Measurements from ENCODE around the gene POC1A. TPM values are rescaled to one million over a fixed set of nuclear protein-coding genes. Genes with fewer than 3 reads are reported as not detected.

Gene POC1A
- polyA plus RNA-seq, 1 donor (not counting 4 experiments of a cell fraction or from before 2014, with no cell fraction given): 11.5 TPM

- peak overlapping the region; percentile 8 for H3K27ac ChIP-seq (ENCODE audit: control insufficient read depth, insufficient read depth, low read length)
- H2AFZ ChIP-seq (ENCODE audit: control insufficient read depth, low read length): no peak overlapping the region
- peaks cover 33% of the 10 kb centered on the region for H3K4me1 ChIP-seq (ENCODE audit: control insufficient read depth, extremely low read depth, insufficient read depth, low read length)
- H3K27me3 ChIP-seq (ENCODE audit: control insufficient read depth, extremely low read depth, insufficient read depth, low read length): no peaks in the 10 kb centered on the region
- TF ChIP-seq, protein P1, sequence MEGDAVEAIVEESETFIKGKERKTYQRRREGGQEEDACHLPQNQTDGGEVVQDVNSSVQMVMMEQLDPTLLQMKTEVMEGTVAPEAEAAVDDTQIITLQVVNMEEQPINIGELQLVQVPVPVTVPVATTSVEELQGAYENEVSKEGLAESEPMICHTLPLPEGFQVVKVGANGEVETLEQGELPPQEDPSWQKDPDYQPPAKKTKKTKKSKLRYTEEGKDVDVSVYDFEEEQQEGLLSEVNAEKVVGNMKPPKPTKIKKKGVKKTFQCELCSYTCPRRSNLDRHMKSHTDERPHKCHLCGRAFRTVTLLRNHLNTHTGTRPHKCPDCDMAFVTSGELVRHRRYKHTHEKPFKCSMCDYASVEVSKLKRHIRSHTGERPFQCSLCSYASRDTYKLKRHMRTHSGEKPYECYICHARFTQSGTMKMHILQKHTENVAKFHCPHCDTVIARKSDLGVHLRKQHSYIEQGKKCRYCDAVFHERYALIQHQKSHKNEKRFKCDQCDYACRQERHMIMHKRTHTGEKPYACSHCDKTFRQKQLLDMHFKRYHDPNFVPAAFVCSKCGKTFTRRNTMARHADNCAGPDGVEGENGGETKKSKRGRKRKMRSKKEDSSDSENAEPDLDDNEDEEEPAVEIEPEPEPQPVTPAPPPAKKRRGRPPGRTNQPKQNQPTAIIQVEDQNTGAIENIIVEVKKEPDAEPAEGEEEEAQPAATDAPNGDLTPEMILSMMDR (optimal IDR thresholded peaks at IDR 0.05 in 1 of 3, IDR thresholded peaks at IDR 0.05 in 1 of 3, conservative IDR thresholded peaks at IDR 0.05 in 1 of 3; ENCODE audit: extremely low read depth in 1 of 3, insufficient read depth in 2 of 3, low read length in 3 of 3): no peak
- TF ChIP-seq EZH2 (IDR thresholded peaks at IDR 0.05; ENCODE audit: low read length): no peak
- H3K4me3 ChIP-seq (ENCODE audit: control insufficient read depth in 2 of 3, extremely low read depth in 1 of 3, insufficient read depth in 2 of 3, low read depth in 1 of 3, low read length in 3 of 3): no peak overlapping the region
- no peaks in the 10 kb centered on the region for H4K20me1 ChIP-seq (ENCODE audit: control insufficient read depth, extremely low read depth, insufficient read depth, low read length)
- H3K9me3 ChIP-seq (ENCODE audit: control insufficient read depth, low read depth, low read length): no peaks in the 10 kb centered on the region
- H3K36me3 ChIP-seq (ENCODE audit: control insufficient read depth in 2 of 2, extremely low read depth in 1 of 2, insufficient read depth in 2 of 2, low read length in 2 of 2): peaks cover 0 to 18% of the 10 kb centered on the region in 2 experiments
- FAIRE-seq (no peak), DNase-seq (ENCODE audit: low read depth, low spot score) (no peak)
- dilution Hi-C loops (cut with MboI; ENCODE audit: extremely low pct_ligation_motif_present, low sequenced_read_pairs): no loop called here
- H3K9ac ChIP-seq (ENCODE audit: control insufficient read depth, extremely low read depth, insufficient read depth, low read length): no peak overlapping the region
- H3K79me2 ChIP-seq (ENCODE audit: control insufficient read depth, insufficient read depth, low read length): no peaks in the 10 kb centered on the region
- peaks cover 5% of the 10 kb centered on the region for H3K9me1 ChIP-seq (ENCODE audit: control insufficient read depth, extremely low read depth, insufficient read depth, low read length)
- no peak overlapping the region for H3K4me2 ChIP-seq (ENCODE audit: control insufficient read depth, extremely low read depth, insufficient read depth, low read depth, low read length)
These were observed 32.8 kb downstream of the POC1A start for GRCh38 chr3:52121464-52121805.

DNA sequence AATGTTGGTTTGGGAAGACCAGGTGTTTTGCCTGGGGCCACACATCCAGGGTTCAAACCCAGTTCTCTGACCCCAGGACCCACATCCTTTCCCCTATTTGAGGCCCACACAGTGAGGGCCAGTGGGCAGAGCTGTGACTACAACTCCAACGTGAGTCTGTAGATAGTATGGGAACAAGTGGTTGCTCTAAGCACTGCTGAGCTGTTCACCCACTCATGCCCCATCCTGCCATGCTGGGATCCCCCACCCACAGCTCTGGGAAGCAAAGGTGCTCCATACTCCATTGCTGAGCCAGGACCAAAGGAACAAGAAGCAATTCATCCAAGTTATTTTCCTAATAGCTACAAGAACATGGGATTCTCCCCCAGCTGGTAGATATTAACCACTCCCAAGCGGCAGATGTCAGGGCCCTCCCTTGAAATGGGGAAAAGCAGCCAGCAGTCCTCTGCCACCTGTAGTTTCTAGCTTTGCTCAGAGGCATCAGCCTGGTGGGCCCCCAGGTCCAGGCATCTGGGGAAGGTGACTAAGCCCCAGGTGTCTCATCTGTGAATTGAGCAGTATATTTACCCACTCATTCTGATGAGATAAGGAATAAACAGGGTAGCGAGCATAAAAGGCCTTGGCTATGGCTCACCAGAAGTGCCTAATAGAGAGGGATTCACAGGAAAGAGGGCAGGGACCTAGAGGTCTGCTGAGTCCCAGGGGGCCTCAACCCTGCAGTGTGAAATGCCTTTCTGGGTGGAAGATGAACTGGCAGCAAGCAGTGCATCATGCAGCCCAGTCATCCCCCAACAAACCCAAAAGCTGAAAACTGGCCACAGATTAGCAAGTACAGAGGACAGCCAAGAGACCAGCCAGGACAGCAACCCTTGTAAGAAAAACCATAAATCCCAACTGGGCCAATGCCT is 33.4 kb downstream of the POC1A start:
- TF ChIP-seq, protein P1 (optimal IDR thresholded peaks at IDR 0.05 in 1 of 3, IDR thresholded peaks at IDR 0.05 in 1 of 3, conservative IDR thresholded peaks at IDR 0.05 in 1 of 3; ENCODE audit: extremely low read depth in 1 of 3, insufficient read depth in 2 of 3, low read length in 3 of 3): no peak
- TF ChIP-seq EZH2 (IDR thresholded peaks at IDR 0.05; ENCODE audit: low read length): no peak
- H3K27me3 ChIP-seq (ENCODE audit: control insufficient read depth, extremely low read depth, insufficient read depth, low read length): no peaks in the 10 kb centered on the region
- H2AFZ ChIP-seq (ENCODE audit: control insufficient read depth, low read length): no peak overlapping the region
- peak overlapping the region; percentile 8 for H3K27ac ChIP-seq (ENCODE audit: control insufficient read depth, insufficient read depth, low read length)
- H3K79me2 ChIP-seq (ENCODE audit: control insufficient read depth, insufficient read depth, low read length): no peaks in the 10 kb centered on the region
- no peak overlapping the region for H3K4me3 ChIP-seq (ENCODE audit: control insufficient read depth in 2 of 3, extremely low read depth in 1 of 3, insufficient read depth in 2 of 3, low read depth in 1 of 3, low read length in 3 of 3)
- peaks cover 5% of the 10 kb centered on the region for H3K9me1 ChIP-seq (ENCODE audit: control insufficient read depth, extremely low read depth, insufficient read depth, low read length)
- H3K9me3 ChIP-seq (ENCODE audit: control insufficient read depth, low read depth, low read length): no peaks in the 10 kb centered on the region
- H3K9ac ChIP-seq (ENCODE audit: control insufficient read depth, extremely low read depth, insufficient read depth, low read length): no peak overlapping the region
- peaks cover 0 to 22% of the 10 kb centered on the region in 2 experiments for H3K36me3 ChIP-seq (ENCODE audit: control insufficient read depth in 2 of 2, extremely low read depth in 1 of 2, insufficient read depth in 2 of 2, low read length in 2 of 2)
- no peaks in the 10 kb centered on the region for H4K20me1 ChIP-seq (ENCODE audit: control insufficient read depth, extremely low read depth, insufficient read depth, low read length)
- FAIRE-seq: peak; percentile 71
- H3K4me1 ChIP-seq (ENCODE audit: control insufficient read depth, extremely low read depth, insufficient read depth, low read length): peaks cover 27% of the 10 kb centered on the region
- H3K4me2 ChIP-seq (ENCODE audit: control insufficient read depth, extremely low read depth, insufficient read depth, low read depth, low read length): no peak overlapping the region
- DNase-seq (ENCODE audit: low read depth, low spot score): no peak
- dilution Hi-C loops (cut with MboI; ENCODE audit: extremely low pct_ligation_motif_present, low sequenced_read_pairs): no loop called here

Data from keratinocyte (primary cell).